ENCODE measurements around the gene SLC35A3.

The SLC35A3 gene

GRCh38 chr1:100070201-100070939 is 100.6 kb downstream of the SLC35A3 start:
- no peak overlapping the region for H3K4me3 ChIP-seq (ENCODE audit: low read depth in 1 of 5, low read length in 5 of 5)
- no peaks in the 10 kb centered on the region for H3K9me3 ChIP-seq (ENCODE audit: control insufficient read depth in 5 of 5, low read length in 5 of 5)
- peaks cover 34 to 71% (median 62%) of the 10 kb centered on the region in 5 donors for H3K36me3 ChIP-seq (ENCODE audit: control insufficient read depth in 5 of 5, insufficient read depth in 5 of 5, low read length in 5 of 5)
- no peak overlapping the region for H3K9ac ChIP-seq (ENCODE audit: low read length in 5 of 5)
- H3K27ac ChIP-seq (ENCODE audit: low read depth, low read length), result no peak overlapping the region
- peaks cover 0 to 4% (median 2%) of the 10 kb centered on the region in 5 donors for H3K4me1 ChIP-seq (ENCODE audit: control insufficient read depth in 5 of 5, insufficient read depth in 5 of 5, low read length in 5 of 5)
- no peaks in the 10 kb centered on the region for H3K27me3 ChIP-seq (ENCODE audit: control insufficient read depth in 5 of 5, insufficient read depth in 4 of 5, low read length in 5 of 5)

- H3K4me3 ChIP-seq (ENCODE audit: low read depth in 1 of 5, low read length in 5 of 5), result no peak overlapping the region
- H3K9ac ChIP-seq (ENCODE audit: low read length in 5 of 5), result no peak overlapping the region
- H3K27me3 ChIP-seq (ENCODE audit: control insufficient read depth in 5 of 5, insufficient read depth in 4 of 5, low read length in 5 of 5), result no peaks in the 10 kb centered on the region
- peaks cover 0 to 4% (median 0%) of the 10 kb centered on the region in 5 donors for H3K4me1 ChIP-seq (ENCODE audit: control insufficient read depth in 5 of 5, insufficient read depth in 5 of 5, low read length in 5 of 5)
- H3K9me3 ChIP-seq (ENCODE audit: control insufficient read depth in 5 of 5, low read length in 5 of 5), result no peaks in the 10 kb centered on the region
- peaks cover 42 to 64% (median 58%) of the 10 kb centered on the region in 5 donors for H3K36me3 ChIP-seq (ENCODE audit: control insufficient read depth in 5 of 5, insufficient read depth in 5 of 5, low read length in 5 of 5)
- no peak overlapping the region for H3K27ac ChIP-seq (ENCODE audit: low read depth, low read length)
Measured at GRCh38 chr1:100073531-100073930, 103.7 kb downstream of the SLC35A3 start.

GRCh38 chr1:100074604-100075395 is 105.0 kb downstream of the SLC35A3 start:
- Histone ChIP-seq H3K9ac (ENCODE audit: low read length in 5 of 5) (no peak overlapping the region), H3K27me3 (ENCODE audit: control insufficient read depth in 5 of 5, insufficient read depth in 4 of 5, low read length in 5 of 5) (no peaks in the 10 kb centered on the region), H3K4me1 (ENCODE audit: control insufficient read depth in 5 of 5, insufficient read depth in 5 of 5, low read length in 5 of 5) (peaks cover 0 to 4% (median 0%) of the 10 kb centered on the region in 5 donors), H3K36me3 (ENCODE audit: control insufficient read depth in 5 of 5, insufficient read depth in 5 of 5, low read length in 5 of 5) (peaks cover 33 to 61% (median 57%) of the 10 kb centered on the region in 5 donors), H3K9me3 (ENCODE audit: control insufficient read depth in 5 of 5, low read length in 5 of 5) (no peaks in the 10 kb centered on the region), H3K27ac (ENCODE audit: low read depth, low read length) (no peak overlapping the region), H3K4me3 (ENCODE audit: low read depth in 1 of 5, low read length in 5 of 5) (no peak overlapping the region)

- no peaks in the 10 kb centered on the region for H3K27me3 ChIP-seq (ENCODE audit: control insufficient read depth in 5 of 5, insufficient read depth in 4 of 5, low read length in 5 of 5)
- H3K27ac ChIP-seq (ENCODE audit: low read depth, low read length), result no peak overlapping the region
- H3K9ac ChIP-seq (ENCODE audit: low read length in 5 of 5), result no peak overlapping the region
- no peak overlapping the region for H3K4me3 ChIP-seq (ENCODE audit: low read depth in 1 of 5, low read length in 5 of 5)
- H3K36me3 ChIP-seq (ENCODE audit: control insufficient read depth in 5 of 5, insufficient read depth in 5 of 5, low read length in 5 of 5), result peaks cover 37 to 60% (median 51%) of the 10 kb centered on the region in 5 donors
- peaks cover 0 to 4% (median 0%) of the 10 kb centered on the region in 5 donors for H3K4me1 ChIP-seq (ENCODE audit: control insufficient read depth in 5 of 5, insufficient read depth in 5 of 5, low read length in 5 of 5)
- no peaks in the 10 kb centered on the region for H3K9me3 ChIP-seq (ENCODE audit: control insufficient read depth in 5 of 5, low read length in 5 of 5)
Measured at GRCh38 chr1:100075773-100076172, 106.0 kb downstream of the SLC35A3 start.

- no peaks in the 10 kb centered on the region for H3K9me3 ChIP-seq (ENCODE audit: control insufficient read depth in 5 of 5, low read length in 5 of 5)
- H3K36me3 ChIP-seq (ENCODE audit: control insufficient read depth in 5 of 5, insufficient read depth in 5 of 5, low read length in 5 of 5), result peaks cover 41 to 59% (median 49%) of the 10 kb centered on the region in 5 donors
Measured at GRCh38 chr1:100076319-100076718, 106.5 kb downstream of the SLC35A3 start.

GRCh38 chr1:100076744-100077143 is 106.9 kb downstream of the SLC35A3 start:
- Histone ChIP-seq H3K36me3 (ENCODE audit: control insufficient read depth in 5 of 5, insufficient read depth in 5 of 5, low read length in 5 of 5) (peaks cover 37 to 55% (median 47%) of the 10 kb centered on the region in 5 donors), H3K27ac (ENCODE audit: low read depth, low read length) (no peak overlapping the region), H3K4me3 (ENCODE audit: low read depth in 1 of 5, low read length in 5 of 5) (no peak overlapping the region)

More at GRCh38 chr1:100076319-100076718, 106.5 kb downstream of the SLC35A3 start:
- no peak overlapping the region for H3K4me3 ChIP-seq (ENCODE audit: low read depth in 1 of 5, low read length in 5 of 5)
- no peak overlapping the region for H3K9ac ChIP-seq (ENCODE audit: low read length in 5 of 5)
- no peaks in the 10 kb centered on the region for H3K27me3 ChIP-seq (ENCODE audit: control insufficient read depth in 5 of 5, insufficient read depth in 4 of 5, low read length in 5 of 5)
- H3K4me1 ChIP-seq (ENCODE audit: control insufficient read depth in 5 of 5, insufficient read depth in 5 of 5, low read length in 5 of 5), result peaks cover 0 to 8% (median 3%) of the 10 kb centered on the region in 5 donors
- H3K27ac ChIP-seq (ENCODE audit: low read depth, low read length), result no peak overlapping the region

GRCh38 chr1:100077531-100077930 is 107.7 kb downstream of the SLC35A3 start:
- H3K36me3 ChIP-seq (ENCODE audit: control insufficient read depth in 5 of 5, insufficient read depth in 5 of 5, low read length in 5 of 5), result peaks cover 40 to 52% (median 47%) of the 10 kb centered on the region in 5 donors
- no peaks in the 10 kb centered on the region for H3K9me3 ChIP-seq (ENCODE audit: control insufficient read depth in 5 of 5, low read length in 5 of 5)
- no peaks in the 10 kb centered on the region for H3K27me3 ChIP-seq (ENCODE audit: control insufficient read depth in 5 of 5, insufficient read depth in 4 of 5, low read length in 5 of 5)
- H3K4me3 ChIP-seq (ENCODE audit: low read depth in 1 of 5, low read length in 5 of 5), result no peak overlapping the region
- no peak overlapping the region for H3K27ac ChIP-seq (ENCODE audit: low read depth, low read length)
- peaks cover 0 to 14% (median 3%) of the 10 kb centered on the region in 5 donors for H3K4me1 ChIP-seq (ENCODE audit: control insufficient read depth in 5 of 5, insufficient read depth in 5 of 5, low read length in 5 of 5)
- H3K9ac ChIP-seq (ENCODE audit: low read length in 5 of 5), result no peak overlapping the region

More at GRCh38 chr1:100076744-100077143, 106.9 kb downstream of the SLC35A3 start:
- H3K9ac ChIP-seq (ENCODE audit: low read length in 5 of 5), result no peak overlapping the region
- H3K4me1 ChIP-seq (ENCODE audit: control insufficient read depth in 5 of 5, insufficient read depth in 5 of 5, low read length in 5 of 5), result peaks cover 0 to 12% (median 3%) of the 10 kb centered on the region in 5 donors
- H3K27me3 ChIP-seq (ENCODE audit: control insufficient read depth in 5 of 5, insufficient read depth in 4 of 5, low read length in 5 of 5), result no peaks in the 10 kb centered on the region
- H3K9me3 ChIP-seq (ENCODE audit: control insufficient read depth in 5 of 5, low read length in 5 of 5), result no peaks in the 10 kb centered on the region

GRCh38 chr1:100080331-100080730 is 110.5 kb downstream of the SLC35A3 start:
- H3K4me3 ChIP-seq (ENCODE audit: low read depth in 1 of 5, low read length in 5 of 5), result no peak overlapping the region
- no peak overlapping the region for H3K27ac ChIP-seq (ENCODE audit: low read depth, low read length)
- H3K27me3 ChIP-seq (ENCODE audit: control insufficient read depth in 5 of 5, insufficient read depth in 4 of 5, low read length in 5 of 5), result no peaks in the 10 kb centered on the region
- no peaks in the 10 kb centered on the region for H3K9me3 ChIP-seq (ENCODE audit: control insufficient read depth in 5 of 5, low read length in 5 of 5)
- H3K4me1 ChIP-seq (ENCODE audit: control insufficient read depth in 5 of 5, insufficient read depth in 5 of 5, low read length in 5 of 5), result peaks cover 0 to 12% (median 0%) of the 10 kb centered on the region in 5 donors
- H3K9ac ChIP-seq (ENCODE audit: low read length in 5 of 5), result no peak overlapping the region
- peaks cover 32 to 40% (median 36%) of the 10 kb centered on the region in 5 donors for H3K36me3 ChIP-seq (ENCODE audit: control insufficient read depth in 5 of 5, insufficient read depth in 5 of 5, low read length in 5 of 5)
